Ishikawa (cell line): ENCODE results near the gene ADD3.

Experiments
- CEBPB ChIP-seq: IDR thresholded peaks from 2 replicates; pipeline ENCODE4 v1.6.1; 2012
- CREB1 ChIP-seq: IDR thresholded peaks from 2 replicates; pipeline ENCODE4 v1.6.1; 2012; ENCODE audit warnings: low read depth
- EGR1 ChIP-seq: IDR thresholded peaks from 2 replicates; pipeline ENCODE4 v1.6.1; 2012
- EP300 ChIP-seq: IDR thresholded peaks from 2 replicates; pipeline ENCODE4 v1.6.1; 2012; ENCODE audit warnings: borderline replicate concordance
- RAD21 ChIP-seq: IDR thresholded peaks from 2 replicates; pipeline ENCODE4 v1.6.1; 2012; ENCODE audit warnings: low read depth
- TEAD4 ChIP-seq: IDR thresholded peaks from 2 replicates; pipeline ENCODE4 v1.6.1; 2012
- YY1 ChIP-seq: IDR thresholded peaks from 2 replicates; pipeline ENCODE4 v1.6.1; 2012; ENCODE audit warnings: low read depth
- TF ChIP-seq, protein P1 (sequence below): IDR thresholded peaks from 2 replicates; pipeline ENCODE4 v1.6.1; 2012
- TF ChIP-seq, protein P2 (sequence below): IDR thresholded peaks from 2 replicates; pipeline ENCODE4 v1.6.1; 2012; ENCODE audit warnings: low read depth, mild to moderate bottlenecking

DNA sequence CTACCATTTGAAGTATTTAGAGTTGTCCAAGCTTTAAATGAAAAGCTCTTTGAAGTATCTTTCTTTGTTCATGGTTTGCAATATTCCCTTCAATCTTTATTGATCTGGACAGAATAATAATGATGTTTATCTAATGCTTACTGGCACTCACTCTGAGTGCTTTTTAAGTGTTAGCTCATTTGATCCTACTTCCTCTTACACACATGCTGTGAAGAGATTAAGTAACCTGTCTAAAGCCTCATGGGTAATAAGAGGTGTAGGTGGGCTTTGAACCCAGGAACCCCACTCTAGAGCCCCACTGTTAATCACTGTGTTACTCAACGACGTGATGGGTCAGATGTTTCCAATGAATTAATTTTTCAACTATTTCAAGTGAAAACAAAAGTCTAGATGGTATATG, 31.1 kb upstream of the ADD3 start:
- TF ChIP-seq EP300 (no peak), EGR1 (no peak), CREB1 (no peak), CEBPB (no peak), TEAD4 (no peak), RAD21 (no peak), YY1 (no peak)
- TF ChIP-seq, protein P1, sequence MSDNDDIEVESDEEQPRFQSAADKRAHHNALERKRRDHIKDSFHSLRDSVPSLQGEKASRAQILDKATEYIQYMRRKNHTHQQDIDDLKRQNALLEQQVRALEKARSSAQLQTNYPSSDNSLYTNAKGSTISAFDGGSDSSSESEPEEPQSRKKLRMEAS: no peak
- TF ChIP-seq, protein P2, sequence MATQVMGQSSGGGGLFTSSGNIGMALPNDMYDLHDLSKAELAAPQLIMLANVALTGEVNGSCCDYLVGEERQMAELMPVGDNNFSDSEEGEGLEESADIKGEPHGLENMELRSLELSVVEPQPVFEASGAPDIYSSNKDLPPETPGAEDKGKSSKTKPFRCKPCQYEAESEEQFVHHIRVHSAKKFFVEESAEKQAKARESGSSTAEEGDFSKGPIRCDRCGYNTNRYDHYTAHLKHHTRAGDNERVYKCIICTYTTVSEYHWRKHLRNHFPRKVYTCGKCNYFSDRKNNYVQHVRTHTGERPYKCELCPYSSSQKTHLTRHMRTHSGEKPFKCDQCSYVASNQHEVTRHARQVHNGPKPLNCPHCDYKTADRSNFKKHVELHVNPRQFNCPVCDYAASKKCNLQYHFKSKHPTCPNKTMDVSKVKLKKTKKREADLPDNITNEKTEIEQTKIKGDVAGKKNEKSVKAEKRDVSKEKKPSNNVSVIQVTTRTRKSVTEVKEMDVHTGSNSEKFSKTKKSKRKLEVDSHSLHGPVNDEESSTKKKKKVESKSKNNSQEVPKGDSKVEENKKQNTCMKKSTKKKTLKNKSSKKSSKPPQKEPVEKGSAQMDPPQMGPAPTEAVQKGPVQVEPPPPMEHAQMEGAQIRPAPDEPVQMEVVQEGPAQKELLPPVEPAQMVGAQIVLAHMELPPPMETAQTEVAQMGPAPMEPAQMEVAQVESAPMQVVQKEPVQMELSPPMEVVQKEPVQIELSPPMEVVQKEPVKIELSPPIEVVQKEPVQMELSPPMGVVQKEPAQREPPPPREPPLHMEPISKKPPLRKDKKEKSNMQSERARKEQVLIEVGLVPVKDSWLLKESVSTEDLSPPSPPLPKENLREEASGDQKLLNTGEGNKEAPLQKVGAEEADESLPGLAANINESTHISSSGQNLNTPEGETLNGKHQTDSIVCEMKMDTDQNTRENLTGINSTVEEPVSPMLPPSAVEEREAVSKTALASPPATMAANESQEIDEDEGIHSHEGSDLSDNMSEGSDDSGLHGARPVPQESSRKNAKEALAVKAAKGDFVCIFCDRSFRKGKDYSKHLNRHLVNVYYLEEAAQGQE: no peak
